HL-60/S4 (cell line): ENCODE data around the gene PCAT7.
"Not testable (repeated sequence)": the region's sequence is repeated elsewhere in the genome, so short reads cannot be mapped to it uniquely, and the experiment has no call there.

Experiments used
- in situ Hi-C: fragments of 300-500 bp; cut with MboI; formaldehyde crosslinking; loops from 2 replicates; pipeline ENCODE4 v1.14.3; 2022; ENCODE audit warnings: low sequenced_read_pairs

PCAT7 gene

DNA sequence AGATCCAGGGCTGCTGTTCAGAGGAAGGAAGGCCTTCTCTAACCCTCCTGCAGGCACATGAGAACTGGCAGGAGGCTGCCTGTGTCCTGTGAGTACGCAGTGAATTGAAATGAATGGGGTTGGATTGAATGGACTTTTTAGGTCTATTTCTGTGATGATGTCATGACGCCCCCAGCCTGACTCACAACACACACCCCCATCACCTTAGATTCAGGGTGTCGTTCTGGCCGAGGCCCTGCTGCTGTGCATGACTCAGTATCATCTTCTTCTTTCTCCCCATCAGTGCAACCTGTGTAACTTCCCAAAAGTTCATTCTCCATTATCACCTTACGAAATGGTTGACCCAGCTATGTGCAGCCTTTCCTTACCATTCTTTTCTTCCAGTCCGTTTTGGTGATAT, 5.4 kb downstream of the PCAT7 start:
- in situ Hi-C loops, result no loop called here

DNA sequence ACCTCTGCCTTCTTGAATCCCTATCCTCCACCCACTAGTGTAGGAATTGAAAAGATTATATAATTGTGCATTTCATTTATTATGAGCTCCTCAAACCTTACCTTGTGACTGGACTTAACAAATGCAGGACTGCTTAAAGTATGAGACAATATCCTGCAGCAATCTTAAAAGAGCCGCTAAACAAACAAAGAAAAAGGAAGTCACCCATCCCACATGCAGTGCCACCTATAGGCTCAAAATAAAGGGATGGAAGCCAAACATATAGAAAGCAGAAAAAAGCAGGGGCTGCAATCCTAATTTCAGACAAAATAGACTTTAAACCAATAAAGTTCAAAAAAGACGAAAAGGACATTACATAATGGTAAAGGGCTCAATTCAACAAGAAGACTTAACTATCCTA, 8.7 kb downstream of the PCAT7 start:
- in situ Hi-C loops, result no loop called here

DNA sequence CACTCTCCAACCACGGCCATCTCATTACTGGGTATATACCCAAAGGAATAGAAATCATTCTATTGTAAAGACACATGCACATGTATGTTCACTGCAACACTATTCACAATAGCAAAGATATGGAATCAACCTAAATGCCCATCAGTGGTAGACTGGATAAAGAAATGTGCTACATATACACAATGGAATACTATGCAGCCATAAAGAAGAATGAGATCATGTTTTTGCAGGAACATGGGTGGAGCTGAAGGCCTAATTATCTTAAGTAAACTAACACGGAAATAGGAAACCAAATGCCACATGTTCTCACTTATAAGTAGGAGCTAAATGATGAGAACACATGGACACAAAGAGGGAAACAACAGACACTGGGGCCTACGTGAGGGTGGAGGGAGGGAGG, 9.4 kb downstream of the PCAT7 start:
- in situ Hi-C loops, result not testable (repeated sequence)

DNA sequence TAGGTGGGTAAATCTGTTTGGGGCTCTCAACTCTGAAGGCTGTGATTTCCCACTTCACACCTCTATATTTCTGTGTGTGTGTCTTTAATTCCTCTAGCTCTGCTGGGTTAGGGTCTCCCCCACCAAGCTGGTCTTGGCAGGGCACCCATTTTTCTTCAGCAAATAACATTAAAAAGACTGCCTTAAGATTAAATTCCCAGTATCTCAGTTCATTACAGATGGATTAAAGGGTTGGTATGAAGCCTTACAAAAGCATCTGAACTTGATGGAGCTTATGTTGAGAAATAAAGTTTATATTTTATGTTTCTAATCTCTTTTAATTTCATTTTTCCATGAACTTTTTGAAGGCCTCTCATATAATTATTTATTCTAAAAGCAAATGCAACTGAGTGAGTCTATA, 11.7 kb downstream of the PCAT7 start:
- in situ Hi-C loops, result no loop called here

GRCh38 chr9:94567271-94567670, 12.4 kb downstream of the PCAT7 start:
- in situ Hi-C loops, result no loop called here

DNA sequence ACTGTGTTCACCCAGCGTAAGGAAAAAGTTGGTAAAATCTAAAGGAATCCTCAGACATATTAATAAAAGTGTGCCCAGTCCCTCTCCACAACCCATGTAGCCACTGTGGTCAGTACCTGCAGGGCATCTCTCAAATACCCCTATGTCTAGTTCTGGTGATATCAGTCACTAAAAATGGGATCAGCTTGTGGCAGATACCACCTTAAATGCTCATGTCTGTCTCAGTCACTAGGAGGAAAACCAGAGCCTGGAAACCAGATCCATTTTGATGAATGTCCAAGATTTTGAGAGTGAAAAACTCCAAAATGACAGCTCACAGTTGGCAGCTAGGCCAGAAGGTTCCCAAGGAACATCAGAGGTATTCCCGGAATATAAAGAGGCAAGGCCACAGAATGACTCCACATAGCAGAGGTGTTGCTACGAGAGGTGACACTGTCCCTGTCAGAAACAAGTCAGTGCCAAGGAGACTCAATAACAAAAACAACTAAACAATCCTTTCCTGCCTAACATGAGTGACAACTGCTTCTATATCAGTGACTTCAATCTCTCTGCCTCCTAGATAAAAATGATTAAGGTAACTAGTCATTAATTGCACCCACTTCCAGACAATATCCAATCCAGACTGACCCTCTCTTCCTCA, 13.5 kb downstream of the PCAT7 start:
- in situ Hi-C loops, result no loop called here

GRCh38 chr9:94568972-94569712, 14.3 kb downstream of the PCAT7 start:
- in situ Hi-C loops, result no loop called here

GRCh38 chr9:94576131-94576530, 21.2 kb downstream of the PCAT7 start:
- in situ Hi-C loops, result no loop called here

DNA sequence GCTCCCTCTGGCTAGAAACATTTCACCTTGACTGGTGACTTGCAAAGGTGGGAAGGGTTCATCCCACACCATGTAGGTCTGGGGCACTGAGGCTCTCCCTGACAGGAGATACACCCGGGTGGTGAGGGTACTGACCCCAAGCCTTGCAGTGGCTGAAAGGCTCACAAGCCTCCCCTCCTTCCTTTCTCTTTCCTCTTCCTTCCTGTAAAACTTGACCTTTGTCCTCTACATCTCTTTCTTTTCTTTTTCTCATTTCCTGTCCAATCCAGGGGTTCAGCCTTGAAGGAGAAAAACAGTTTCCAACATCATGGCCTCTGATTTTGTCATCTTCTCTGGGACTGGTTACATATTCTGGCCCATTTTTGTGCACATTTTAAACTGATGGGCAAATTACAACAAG, 22.2 kb downstream of the PCAT7 start:
- in situ Hi-C loops, result no loop called here

GRCh38 chr9:94577571-94577970, 22.7 kb downstream of the PCAT7 start:
- in situ Hi-C loops, result no loop called here

DNA sequence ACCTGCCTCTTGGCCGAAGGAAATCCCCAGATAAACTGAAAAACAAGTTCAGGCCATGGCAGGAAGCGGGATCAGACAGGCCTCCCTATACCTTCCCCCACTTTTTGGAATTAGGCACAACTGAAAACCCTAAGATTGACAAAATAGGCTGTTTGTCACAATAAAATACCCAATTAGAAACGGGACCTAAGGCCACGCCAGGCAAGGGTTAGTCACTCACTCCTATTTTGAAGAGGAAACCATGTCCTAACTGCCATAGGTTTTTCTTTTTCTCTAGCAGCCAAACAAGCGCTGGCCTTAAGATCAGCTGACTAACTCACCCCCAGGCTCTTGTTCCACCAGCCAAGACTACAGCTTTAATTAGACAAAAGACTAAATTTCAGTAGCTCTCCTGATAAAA, 26.8 kb downstream of the PCAT7 start:
- in situ Hi-C loops, result no loop called here

DNA sequence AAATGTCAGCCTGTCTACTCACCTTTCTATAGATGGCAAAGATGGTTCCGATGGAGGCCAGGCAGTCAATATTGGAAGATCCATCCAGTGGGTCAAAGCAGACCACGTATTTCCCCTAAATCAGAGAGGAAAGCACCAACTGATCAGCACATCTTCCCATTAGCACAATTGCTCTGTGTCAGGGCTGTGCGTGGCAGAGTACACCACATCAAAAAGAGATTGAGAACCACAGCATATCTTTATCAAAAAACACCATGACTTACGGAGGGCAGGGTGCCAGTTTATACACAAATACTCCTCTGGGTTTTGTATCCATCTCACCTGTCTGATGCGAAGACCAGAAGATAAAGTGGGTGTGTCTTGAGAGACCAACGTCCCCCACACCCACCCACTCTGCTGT, 29.7 kb downstream of the PCAT7 start:
- in situ Hi-C loops, result no loop called here

DNA sequence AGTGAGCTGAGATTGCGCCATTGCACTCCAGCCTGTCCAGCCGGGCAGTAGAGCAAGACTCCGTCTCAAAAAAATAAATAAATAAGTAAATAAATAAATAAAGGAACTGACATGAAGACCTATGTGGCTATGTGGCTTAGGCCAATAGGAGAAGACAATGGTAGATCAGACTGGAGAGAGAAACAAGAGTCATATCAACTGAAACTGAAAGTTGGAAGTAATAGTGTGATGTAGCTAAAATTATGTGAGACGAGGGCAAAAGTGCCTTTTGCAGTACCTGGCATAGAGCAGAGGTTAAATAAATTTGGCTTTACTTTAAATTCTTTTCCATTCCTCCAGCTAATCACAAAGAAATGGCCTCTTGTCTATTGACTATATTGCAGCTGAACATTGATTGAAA, 31.4 kb downstream of the PCAT7 start:
- in situ Hi-C loops, result no loop called here

GRCh38 chr9:94586814-94587213, 31.9 kb downstream of the PCAT7 start:
- in situ Hi-C loops, result no loop called here

GRCh38 chr9:94588681-94589080, 33.8 kb downstream of the PCAT7 start:
- in situ Hi-C loops, result no loop called here

- in situ Hi-C loops, result not testable (repeated sequence)
Observed at GRCh38 chr9:94591046-94591545, 36.2 kb downstream of the PCAT7 start.

GRCh38 chr9:94591876-94592275, 37.0 kb downstream of the PCAT7 start:
- in situ Hi-C loops, result no loop called here

DNA sequence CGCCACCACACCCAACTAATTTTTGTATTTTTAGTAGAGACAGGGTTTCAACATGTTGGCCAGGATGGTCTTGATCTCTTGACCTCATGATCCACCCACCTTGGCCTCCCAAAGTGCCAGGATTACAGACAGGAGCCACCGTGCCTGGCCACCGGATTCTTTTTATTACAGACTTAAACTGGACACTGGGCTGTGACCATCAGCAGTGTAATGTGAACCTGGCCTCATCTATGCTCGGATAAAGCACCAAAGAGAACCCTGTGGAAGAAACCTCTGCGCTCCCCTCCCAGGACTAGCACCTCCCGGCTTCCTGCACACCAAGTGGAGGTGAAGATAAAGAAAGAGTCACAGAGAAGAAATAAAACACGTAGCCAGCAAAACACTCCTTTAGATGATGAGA, 37.8 kb downstream of the PCAT7 start:
- in situ Hi-C loops, result not testable (repeated sequence)

- in situ Hi-C loops, result no loop called here
Observed at GRCh38 chr9:94593459-94594345, 38.8 kb downstream of the PCAT7 start, which contains the start of gene FBP2. Gene FBP2, minus strand, starts transcription at chr9:94593824. Its CDS starts 98 bp downstream, at chr9:94593726.

DNA sequence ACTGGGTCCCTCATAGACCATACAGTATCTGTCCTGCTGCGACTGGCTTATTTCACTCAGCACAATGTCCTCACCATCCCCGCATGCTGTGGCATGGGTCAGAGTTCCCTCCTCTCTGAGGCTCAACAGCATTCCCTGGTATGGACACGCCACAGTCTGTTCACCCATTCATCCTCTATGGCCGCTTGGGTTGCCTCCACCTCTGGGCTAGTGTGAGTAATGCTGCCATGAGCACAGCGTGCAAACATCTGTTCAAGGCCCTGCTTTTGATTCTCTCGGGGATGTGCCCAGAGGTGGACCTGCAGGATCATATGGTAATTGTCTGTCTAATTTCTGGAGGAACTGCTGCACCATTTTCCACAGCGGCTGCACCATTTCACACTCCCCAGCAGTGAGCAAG, 44.2 kb downstream of the PCAT7 start:
- in situ Hi-C loops, result no loop called here

DNA sequence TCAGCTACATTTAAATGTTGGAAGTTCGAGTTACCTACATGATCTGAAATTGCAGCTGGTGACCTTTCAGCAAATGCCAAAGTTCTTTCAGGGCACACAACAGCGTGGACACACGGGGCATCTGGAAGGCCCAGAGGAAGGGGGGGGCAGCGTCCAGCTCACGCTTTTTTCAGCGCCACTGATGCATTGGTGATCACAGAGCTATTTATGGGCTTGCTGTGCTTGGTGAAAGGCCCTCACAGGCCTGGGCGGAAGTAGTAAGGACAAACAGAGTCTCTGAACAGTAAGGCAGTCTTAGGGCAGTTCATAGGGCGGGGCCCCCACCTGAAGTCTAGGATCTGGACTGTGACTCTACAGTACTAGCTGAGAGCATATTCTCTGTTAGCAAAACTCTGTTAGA, 45.4 kb downstream of the PCAT7 start:
- in situ Hi-C loops, result no loop called here
